ENCODE results near the gene FAM83E. TPM values are rescaled to one million over a fixed set of nuclear protein-coding genes. Genes with fewer than 3 reads are reported as not detected.

FAM83E gene
- polyA plus RNA-seq, 1 donor from 2014 or later = 0.73 TPM

GRCh38 chr19:48638831-48639381 is 24.0 kb upstream of the FAM83E start (continued):
- TF ChIP-seq EP300 (conservative IDR thresholded peaks at IDR 0.05; ENCODE audit: poor library complexity, severe bottlenecking) = no peak

GRCh38 chr19:48637948-48638830 is 23.3 kb upstream of the FAM83E start:
- Histone ChIP-seq H3K27ac (ENCODE audit: low read length) (peak overlapping the region; percentile 83), H3K9me3 (ENCODE audit: low read length) (no peaks in the 10 kb centered on the region), H4K20me1 (ENCODE audit: insufficient read depth) (no peaks in the 10 kb centered on the region), H2AFZ (ENCODE audit: low read depth, low read length) (no peak overlapping the region), H3K9ac (ENCODE audit: low read length) (peak overlapping the region; percentile 74), H3K79me2 (replicated peaks; ENCODE audit: insufficient read depth, low read length) (no peaks in the 10 kb centered on the region), H3K36me3 (ENCODE audit: insufficient read depth, low read length) (no peaks in the 10 kb centered on the region), H3K27me3 (ENCODE audit: insufficient read depth, low read depth, low read length) (no peaks in the 10 kb centered on the region), H3F3A (ENCODE audit: insufficient read depth, low read length, poor library complexity, severe bottlenecking) (peaks cover 8% of the 10 kb centered on the region), H3K4me2 (ENCODE audit: low read length) (peak overlapping the region; percentile 86), H3K9me2 (ENCODE audit: insufficient read depth, low read length) (no peaks in the 10 kb centered on the region), H3K4me3 (ENCODE audit: low read length) (peak overlapping the region; percentile 66)
- TF ChIP-seq CTCF (IDR thresholded peaks at IDR 0.05; ENCODE audit: poor library complexity, severe bottlenecking) (peak; percentile 47), MXI1 (conservative IDR thresholded peaks at IDR 0.05; ENCODE audit: poor library complexity, severe bottlenecking) (no peak), POLR2AphosphoS5 (IDR thresholded peaks at IDR 0.05) (peak; percentile 71), REST (IDR thresholded peaks at IDR 0.05; ENCODE audit: borderline replicate concordance) (peak; percentile 61), SMC3 (conservative IDR thresholded peaks at IDR 0.05; ENCODE audit: poor library complexity) (peak; percentile 33)

- Histone ChIP-seq H2AFZ (ENCODE audit: low read depth, low read length) (no peak overlapping the region), H3K27ac (ENCODE audit: low read length) (peak overlapping the region; percentile 83)
Measured at GRCh38 chr19:48637449-48637947, 22.6 kb upstream of the FAM83E start.

More at GRCh38 chr19:48637449-48637947, 22.6 kb upstream of the FAM83E start:
- peak overlapping the region; percentile 74 for H3K9ac ChIP-seq (ENCODE audit: low read length)
- H4K20me1 ChIP-seq (ENCODE audit: insufficient read depth) = no peaks in the 10 kb centered on the region
- peak overlapping the region; percentile 34 for H3K4me2 ChIP-seq (ENCODE audit: low read length)
- H3K27me3 ChIP-seq (ENCODE audit: insufficient read depth, low read depth, low read length) = no peaks in the 10 kb centered on the region
- H3K79me2 ChIP-seq (replicated peaks; ENCODE audit: insufficient read depth, low read length) = no peaks in the 10 kb centered on the region
- no peaks in the 10 kb centered on the region for H3K9me3 ChIP-seq (ENCODE audit: low read length)
- peaks cover 8% of the 10 kb centered on the region for H3F3A ChIP-seq (ENCODE audit: insufficient read depth, low read length, poor library complexity, severe bottlenecking)
- no peaks in the 10 kb centered on the region for H3K36me3 ChIP-seq (ENCODE audit: insufficient read depth, low read length)
- H3K9me2 ChIP-seq (ENCODE audit: insufficient read depth, low read length) = no peaks in the 10 kb centered on the region
- peak overlapping the region; percentile 66 for H3K4me3 ChIP-seq (ENCODE audit: low read length)
- TF ChIP-seq EP300 (conservative IDR thresholded peaks at IDR 0.05; ENCODE audit: poor library complexity, severe bottlenecking) = no peak
- TF ChIP-seq MXI1 (conservative IDR thresholded peaks at IDR 0.05; ENCODE audit: poor library complexity, severe bottlenecking) = peak; percentile 83

Measured in neural cell (in vitro differentiated cells).